Heart left ventricle (tissue), 13 donors: ENCODE data around the gene FOXQ1.
"Not testable (repeated sequence)": the region's sequence is repeated elsewhere in the genome, so short reads cannot be mapped to it uniquely, and the experiment has no call there.

Experiments
- CTCF ChIP-seq, 12 donors: fragments of 200-600 bp; sonication (generic) in 4 of 12; IDR thresholded peaks; one replicate each; pipeline versions ENCODE4 v1.5.0 to v1.8.0; 2018 to 2022; ENCODE audit warnings: antibody characterized with exemption in 12 of 12, mild to moderate bottlenecking in 5 of 12
- POLR2A ChIP-seq, 2 donors: fragments of 450-650 bp; IDR thresholded peaks; one replicate each; pipeline ENCODE4 v1.6.1; 2017; ENCODE audit warnings: antibody characterized with exemption in 2 of 2, mild to moderate bottlenecking in 2 of 2, moderate library complexity in 2 of 2
- donor health status: ischemic (EF 13 %, LVEDD 7.1; RV severe dilation, severe dysfunction).
- donor health status: DM: no; HTN: yes; CAD: no.
- donor health status: DM: no; HTN: no; CAD: no.
- donor health status: ischemic (EF 25% LVEDD 6.9; RV normal size, moderate dysfunction).
- donor health status: ischemic (EF 25% LVEDD 5.7; RV mildly dilated, moderate dysfunction).
- donor health status: ischemic (EF 35%, LVEDD 5.7; RV mildly dilated, moderate dysfunction).
- donor health status: nonischemic (EF 11% LVEDD 7.7; RV severe dilation, severe dysfunction).
- donor health status: DM: yes; HTN: yes; CAD: no.
- donor health status: PGD.
- donor health status: ischemic (EF 29% LVEDD 5.4; RV normal size, mild dysfunction).
- donor health status: nonischemic (EF 23%, LVEDD 6.1; RV moderate dilation, normal function).

GRCh38 chr6:1355068-1355467 lies 43.2 kb downstream of the FOXQ1 start:
- not testable (repeated sequence) for TF ChIP-seq CTCF, POLR2A (IDR thresholded peaks at IDR 0.05)
